Measurements from ENCODE around the gene NAAA. TPM values are rescaled to one million over a fixed set of nuclear protein-coding genes. Genes with fewer than 3 reads are reported as not detected.

Gene NAAA
- total RNA-seq = 21.6 and 39.8 TPM in 2 replicates

GRCh38 chr4:75940692-75941253 is at the start of gene NAAA:
NAAA (minus strand) TSS chr4:75941013; CDS start chr4:75940949, 64 bp downstream.

GRCh38 chr4:75902352-75902751 is 38.5 kb downstream of the NAAA start, which contains the start of gene PPEF2:
PPEF2 (minus strand) TSS chr4:75902452; CDS start chr4:75896325, 6,127 bp downstream.

Other genes with a start within 250 kb of the NAAA start
- gene USO1, start 216.4 kb downstream of the NAAA start, total RNA-seq = 27.0 and 32.6 TPM in 2 replicates
- 0.13 TPM in 1 of 2 replicates, not detected in the other for gene PPEF2, start 38.6 kb downstream of the NAAA start, total RNA-seq
- 16.6 and 17.9 TPM in 2 replicates for gene SDAD1, start 49.9 kb upstream of the NAAA start, total RNA-seq
- not detected in 2 replicates for gene CXCL9, start 66.5 kb upstream of the NAAA start, total RNA-seq
- gene CXCL10, start 82.5 kb upstream of the NAAA start, total RNA-seq = not detected in 2 replicates
- gene CXCL11, start 95.1 kb upstream of the NAAA start, total RNA-seq = not detected in 2 replicates
- not detected in 2 replicates for gene ART3, start 133.7 kb upstream of the NAAA start, total RNA-seq
- 28.6 and 45.5 TPM in 2 replicates for gene NUP54, start 207.4 kb upstream of the NAAA start, total RNA-seq